DLD1 (cell line): Measurements from ENCODE around the gene PRDM16.

Source experiments
- in situ Hi-C: cut with HindIII; loops from 2 replicates; pipeline ENCODE4 v1.10.0; 2017; ENCODE audit warnings: low sequenced_read_pairs

Gene PRDM16

GRCh38 chr1:3174487-3175247 lies 105.7 kb downstream of the PRDM16 start:
- in situ Hi-C loops, result loop anchor here (10.0 kb wide), 1 partner anchor 210 kb away; no protein-coding TSS in a partner anchor

- in situ Hi-C loops, result loop anchor here (10.0 kb wide), 1 partner anchor 209 kb away; no protein-coding TSS in a partner anchor
Observed at GRCh38 chr1:3175486-3175885, 106.5 kb downstream of the PRDM16 start.

- in situ Hi-C loops, result loop anchor here (10.0 kb wide), 1 partner anchor 209 kb away; no protein-coding TSS in a partner anchor
Observed at GRCh38 chr1:3176028-3176427, 107.0 kb downstream of the PRDM16 start.

GRCh38 chr1:3176820-3177219 lies 107.8 kb downstream of the PRDM16 start:
- in situ Hi-C loops, result loop anchor here (10.0 kb wide), 1 partner anchor 208 kb away; no protein-coding TSS in a partner anchor

- in situ Hi-C loops, result loop anchor here (10.0 kb wide), 1 partner anchor 207 kb away; no protein-coding TSS in a partner anchor
Observed at GRCh38 chr1:3178279-3178678, 109.3 kb downstream of the PRDM16 start.

- in situ Hi-C loops, result loop anchor here (10.0 kb wide), 1 partner anchor 205 kb away; no protein-coding TSS in a partner anchor
Observed at GRCh38 chr1:3179471-3179870, 110.5 kb downstream of the PRDM16 start.

GRCh38 chr1:3180915-3181314 lies 111.9 kb downstream of the PRDM16 start:
- in situ Hi-C loops, result no loop called here

GRCh38 chr1:3181956-3182355 lies 113.0 kb downstream of the PRDM16 start:
- in situ Hi-C loops, result no loop called here

GRCh38 chr1:3183411-3183810 lies 114.4 kb downstream of the PRDM16 start:
- in situ Hi-C loops, result no loop called here

- in situ Hi-C loops, result no loop called here
Observed at GRCh38 chr1:3183813-3184212, 114.8 kb downstream of the PRDM16 start.

GRCh38 chr1:3184666-3185065 lies 115.7 kb downstream of the PRDM16 start:
- in situ Hi-C loops, result no loop called here

GRCh38 chr1:3185896-3186525 lies 117.0 kb downstream of the PRDM16 start:
- in situ Hi-C loops, result no loop called here

GRCh38 chr1:3186526-3186921 lies 117.5 kb downstream of the PRDM16 start:
- in situ Hi-C loops, result no loop called here

GRCh38 chr1:3187415-3188149 lies 118.6 kb downstream of the PRDM16 start:
- in situ Hi-C loops, result no loop called here

- in situ Hi-C loops, result no loop called here
Observed at GRCh38 chr1:3188150-3188971, 119.4 kb downstream of the PRDM16 start.

GRCh38 chr1:3190256-3191041 lies 121.4 kb downstream of the PRDM16 start:
- in situ Hi-C loops, result no loop called here

GRCh38 chr1:3192361-3192760 lies 123.4 kb downstream of the PRDM16 start:
- in situ Hi-C loops, result no loop called here

- in situ Hi-C loops, result no loop called here
Observed at GRCh38 chr1:3192825-3193224, 123.8 kb downstream of the PRDM16 start.

GRCh38 chr1:3193811-3194210 lies 124.8 kb downstream of the PRDM16 start:
- in situ Hi-C loops, result no loop called here
